Stomach (tissue), 4 donors: ENCODE measurements around the gene IMPDH1.

Source experiments
- POLR2A ChIP-seq, 4 donors: fragments of 450-650 bp; IDR thresholded peaks; one replicate each; pipeline ENCODE4 v1.6.1; 2016; ENCODE audit warnings: antibody characterized with exemption in 4 of 4, control low read depth in 2 of 4, mild to moderate bottlenecking in 1 of 4, moderate library complexity in 1 of 4
- POLR2AphosphoS5 ChIP-seq, 3 donors: sonication (generic); formaldehyde crosslinking; IDR thresholded peaks; one replicate each; pipeline ENCODE4 v1.6.1; 2016; ENCODE audit warnings: antibody characterized with exemption in 3 of 3
- TF ChIP-seq, protein P1 (sequence below), 7 experiments: fragments of 450-650 bp in 4 of 7; fragments of 200-600 bp in 3 of 7; sonication (generic) in 3 of 7; IDR thresholded peaks; one replicate each; pipeline ENCODE4 v1.5.1; 2016 to 2019; ENCODE audit warnings: antibody characterized with exemption in 7 of 7, control low read depth in 2 of 7, mild to moderate bottlenecking in 1 of 7

DNA sequence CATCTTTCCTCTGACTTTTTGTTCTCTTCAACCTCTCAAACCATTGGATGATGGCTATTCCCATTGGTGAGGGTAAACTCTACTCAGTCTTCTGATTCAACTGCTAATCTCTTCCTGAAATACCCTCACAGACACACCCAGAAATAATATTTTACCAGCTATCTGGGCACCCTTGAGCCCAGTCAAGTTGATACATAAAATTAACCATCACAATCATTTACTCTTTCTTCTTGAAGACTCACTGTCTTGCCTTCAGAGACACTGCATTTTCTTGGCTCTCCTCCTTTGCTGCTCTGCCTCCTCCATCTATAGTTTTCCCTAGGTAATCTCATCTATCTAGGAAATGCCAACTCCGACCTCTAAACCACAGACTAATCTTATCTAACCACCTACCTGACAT, 35.7 kb downstream of the IMPDH1 start:
- TF ChIP-seq, protein P1, sequence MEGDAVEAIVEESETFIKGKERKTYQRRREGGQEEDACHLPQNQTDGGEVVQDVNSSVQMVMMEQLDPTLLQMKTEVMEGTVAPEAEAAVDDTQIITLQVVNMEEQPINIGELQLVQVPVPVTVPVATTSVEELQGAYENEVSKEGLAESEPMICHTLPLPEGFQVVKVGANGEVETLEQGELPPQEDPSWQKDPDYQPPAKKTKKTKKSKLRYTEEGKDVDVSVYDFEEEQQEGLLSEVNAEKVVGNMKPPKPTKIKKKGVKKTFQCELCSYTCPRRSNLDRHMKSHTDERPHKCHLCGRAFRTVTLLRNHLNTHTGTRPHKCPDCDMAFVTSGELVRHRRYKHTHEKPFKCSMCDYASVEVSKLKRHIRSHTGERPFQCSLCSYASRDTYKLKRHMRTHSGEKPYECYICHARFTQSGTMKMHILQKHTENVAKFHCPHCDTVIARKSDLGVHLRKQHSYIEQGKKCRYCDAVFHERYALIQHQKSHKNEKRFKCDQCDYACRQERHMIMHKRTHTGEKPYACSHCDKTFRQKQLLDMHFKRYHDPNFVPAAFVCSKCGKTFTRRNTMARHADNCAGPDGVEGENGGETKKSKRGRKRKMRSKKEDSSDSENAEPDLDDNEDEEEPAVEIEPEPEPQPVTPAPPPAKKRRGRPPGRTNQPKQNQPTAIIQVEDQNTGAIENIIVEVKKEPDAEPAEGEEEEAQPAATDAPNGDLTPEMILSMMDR (IDR thresholded peaks at IDR 0.05): no peak
- TF ChIP-seq POLR2A (IDR thresholded peaks at IDR 0.05) (no peak), POLR2AphosphoS5 (IDR thresholded peaks at IDR 0.05) (no peak)
